ENCODE results near the gene TLE2.

GRCh38 chr19:3073159-3073563 is 44.1 kb upstream of the TLE2 start:
- TF ChIP-seq CTCF (optimal IDR thresholded peaks at IDR 0.05 in 1 of 3, IDR thresholded peaks at IDR 0.05 in 1 of 3, conservative IDR thresholded peaks at IDR 0.05 in 1 of 3; ENCODE audit: extremely low read depth in 1 of 3, insufficient read depth in 2 of 3, low read length in 3 of 3): no peak
- no peak for TF ChIP-seq EZH2 (IDR thresholded peaks at IDR 0.05; ENCODE audit: low read length)

All from keratinocyte (primary cell).